Esophagus squamous epithelium (tissue), 5 donors: ENCODE data around the gene ENDOU. TPM values are rescaled to one million over a fixed set of nuclear protein-coding genes. Genes with fewer than 3 reads are reported as not detected.

Experiments used
- DNase-seq: peaks from one replicate; lab custom pipeline; 2025; lab: John Stamatoyannopoulos, UW
- H3K27ac ChIP-seq, 4 donors: fragments of 200-600 bp; sonication (generic); one replicate each; pipeline ENCODE4 v1.5.1; 2016 to 2019; ENCODE audit warnings: mild to moderate bottlenecking in 1 of 4
- H3K27me3 ChIP-seq, 4 donors: fragments of 200-600 bp; sonication (generic); 1 replicate in 3 of 4; 2 replicates in 1 of 4; pipeline versions ENCODE4 v1.5.1 to v1.6.0; 2017 to 2021; ENCODE audit warnings: antibody characterized with exemption in 1 of 4
- H3K36me3 ChIP-seq, 3 donors: fragments of 200-600 bp; sonication (generic); one replicate each; pipeline ENCODE4 v1.5.1; 2016 to 2019
- H3K4me1 ChIP-seq, 3 donors: fragments of 200-600 bp; sonication (generic); one replicate each; pipeline ENCODE4 v1.5.1; 2017 to 2019
- H3K4me3 ChIP-seq, 4 donors: fragments of 200-600 bp; sonication (generic); 1 replicate in 3 of 4; 2 replicates in 1 of 4; pipeline ENCODE4 v1.5.1; 2016 to 2019; ENCODE audit warnings: mild to moderate bottlenecking in 2 of 4, moderate library complexity in 1 of 4
- H3K9me3 ChIP-seq, 3 donors: fragments of 200-600 bp; sonication (generic); one replicate each; pipeline ENCODE4 v1.5.1; 2016 to 2019
- CTCF ChIP-seq, 6 experiments: fragments of 450-650 bp in 4 of 6; fragments of 200-600 bp in 2 of 6; sonication (generic) in 2 of 6; IDR thresholded peaks; one replicate each; pipeline ENCODE4 v1.5.1; 2016 to 2019; ENCODE audit warnings: antibody characterized with exemption in 6 of 6, mild to moderate bottlenecking in 4 of 6, moderate library complexity in 4 of 6
- POLR2A ChIP-seq, 4 donors: fragments of 450-650 bp; IDR thresholded peaks; one replicate each; pipeline ENCODE4 v1.6.1; 2017; ENCODE audit warnings: antibody characterized with exemption in 4 of 4, mild to moderate bottlenecking in 4 of 4, moderate library complexity in 3 of 4
- WGBS, 2 donors: methylation state at CpG; one replicate each; pipeline ENCODE4 v1.1.5; 2018; 5-methylcytosine and 5-hydroxymethylcytosine counted together
- intact Hi-C: fragments of 100-400 bp; cut with DNase I; formaldehyde crosslinking; loops from one replicate; pipeline ENCODE4 v1.15.0; 2022
- total RNA-seq, 4 donors: library from RNA; depleted of rRNA; stranded (reverse); fragments of >200 nt; gene quantifications; one replicate each; pipeline ENCODE4 v1.1.0, GENCODE V29; 2016
- donor health status: DM: yes; HTN: yes; CAD: no.

ENDOU gene
- total RNA-seq, 4 donors from 2014 or later = 39.8 to 112 (median 46.3) TPM

GRCh38 chr12:47750916-47751470, 25.7 kb upstream of the ENDOU start:
- WGBS, 2 donors = 92 to 95% methylated on average over 11 to 12 of the region's 19 CpGs
- H3K9me3 ChIP-seq = no peaks in the 10 kb centered on the region
- H3K27me3 ChIP-seq = no peaks in the 10 kb centered on the region
- peaks cover 5 to 60% (median 6%) of the 10 kb centered on the region in 3 donors for H3K36me3 ChIP-seq
- no peak for TF ChIP-seq POLR2A (IDR thresholded peaks at IDR 0.05)
- no peak for TF ChIP-seq CTCF (IDR thresholded peaks at IDR 0.05)
- intact Hi-C loops = no loop called here
- no peak for DNase-seq
- H3K27ac ChIP-seq = peak overlapping the region in 2 of 4 donors; percentile 92 to 93
- peaks cover 42 to 54% (median 47%) of the 10 kb centered on the region in 3 donors for H3K4me1 ChIP-seq
- no peak overlapping the region for H3K4me3 ChIP-seq

- no peaks in the 10 kb centered on the region for H3K27me3 ChIP-seq
- no peak overlapping the region for H3K4me3 ChIP-seq
- DNase-seq = no peak
- WGBS, 2 donors = 80 to 95% methylated on average over 9 to 10 of the region's 10 CpGs
- H3K27ac ChIP-seq = no peak overlapping the region
- peaks cover 36 to 47% (median 40%) of the 10 kb centered on the region in 3 donors for H3K4me1 ChIP-seq
- no peaks in the 10 kb centered on the region for H3K9me3 ChIP-seq
- no peak for TF ChIP-seq POLR2A (IDR thresholded peaks at IDR 0.05)
- no peak for TF ChIP-seq CTCF (IDR thresholded peaks at IDR 0.05)
- intact Hi-C loops = no loop called here
- H3K36me3 ChIP-seq = peaks cover 5 to 60% (median 6%) of the 10 kb centered on the region in 3 donors
These were observed 25.0 kb upstream of the ENDOU start for GRCh38 chr12:47750229-47750798.

GRCh38 chr12:47748899-47749298, 23.6 kb upstream of the ENDOU start:
- 92 to 94% methylated on average over 3 of the region's 3 CpGs for WGBS, 2 donors
- intact Hi-C loops = loop anchor here (10.0 kb wide), 1 partner anchor 86 kb away; no protein-coding TSS in a partner anchor
- peaks cover 26 to 42% (median 27%) of the 10 kb centered on the region in 3 donors for H3K4me1 ChIP-seq
- no peaks in the 10 kb centered on the region for H3K27me3 ChIP-seq
- H3K27ac ChIP-seq = no peak overlapping the region
- no peak overlapping the region for H3K4me3 ChIP-seq
- H3K36me3 ChIP-seq = peaks cover 5 to 60% (median 6%) of the 10 kb centered on the region in 3 donors
- TF ChIP-seq CTCF (IDR thresholded peaks at IDR 0.05) (no peak), POLR2A (IDR thresholded peaks at IDR 0.05) (no peak)
- DNase-seq = no peak
- no peaks in the 10 kb centered on the region for H3K9me3 ChIP-seq

GRCh38 chr12:47748507-47748828, 23.2 kb upstream of the ENDOU start:
- 91 to 100% methylated on average over 1 of the region's 1 CpG for WGBS, 2 donors

More at GRCh38 chr12:47748507-47748828, 23.2 kb upstream of the ENDOU start:
- Histone ChIP-seq H3K9me3 (no peaks in the 10 kb centered on the region), H3K4me3 (no peak overlapping the region), H3K4me1 (peaks cover 23 to 42% (median 24%) of the 10 kb centered on the region in 3 donors), H3K36me3 (peaks cover 5 to 60% (median 6%) of the 10 kb centered on the region in 3 donors), H3K27me3 (no peaks in the 10 kb centered on the region), H3K27ac (no peak overlapping the region)
- no peak for DNase-seq
- TF ChIP-seq POLR2A (IDR thresholded peaks at IDR 0.05) (no peak), CTCF (IDR thresholded peaks at IDR 0.05) (no peak)
- intact Hi-C loops = loop anchor here (10.0 kb wide), 1 partner anchor 86 kb away; no protein-coding TSS in a partner anchor
